Left renal pelvis (tissue), 4 donors: ENCODE data around the gene SIK2. TPM values are rescaled to one million over a fixed set of nuclear protein-coding genes. Genes with fewer than 3 reads are reported as not detected.

Experiments used
- DNase-seq, 4 donors: peaks; one replicate each; pipeline ENCODE4 v3.0.0-alpha.2; 2013; ENCODE audit warnings: low read depth in 4 of 4, low spot score in 3 of 4
- polyA plus RNA-seq, 4 donors: library from polyadenylated mRNA; unstranded; fragments of 120-200 nt; gene quantifications; one replicate each; pipeline ENCODE4 v1.2.1, GENCODE V29; 2013; ENCODE audit not compliant: insufficient read length in 4 of 4

Gene SIK2
- 10 to 100 TPM; 15.6 to 25.0 (median 20.7) TPM for polyA plus RNA-seq

GRCh38 chr11:111601979-111602864, at the start of gene SIK2:
TSS of gene SIK2 (plus strand) at chr11:111602449. CDS start at chr11:111602564, 115 bp downstream.
- peak; percentile 80 to 91 (median 90) for DNase-seq

- no peak for DNase-seq
These were observed 47.7 kb upstream of the SIK2 start for GRCh38 chr11:111554532-111554931.

GRCh38 chr11:111555255-111555654, 47.0 kb upstream of the SIK2 start:
- DNase-seq: no peak

- DNase-seq: no peak
These were observed 44.7 kb upstream of the SIK2 start for GRCh38 chr11:111557425-111558111.

- no peak for DNase-seq
These were observed 42.3 kb upstream of the SIK2 start for GRCh38 chr11:111559800-111560464.

GRCh38 chr11:111560800-111561199, 41.4 kb upstream of the SIK2 start:
- DNase-seq: no peak

- DNase-seq: no peak
These were observed 40.9 kb upstream of the SIK2 start for GRCh38 chr11:111561306-111561705.

- DNase-seq: no peak
These were observed 40.4 kb upstream of the SIK2 start for GRCh38 chr11:111561791-111562325.

- no peak for DNase-seq
These were observed 39.4 kb upstream of the SIK2 start for GRCh38 chr11:111562692-111563389.

- DNase-seq: peak in 2 of 4 donors; percentile 50 to 53
These were observed 37.0 kb upstream of the SIK2 start for GRCh38 chr11:111565114-111565720.

GRCh38 chr11:111566324-111566723, 35.9 kb upstream of the SIK2 start:
- DNase-seq: no peak

GRCh38 chr11:111569476-111569875, 32.8 kb upstream of the SIK2 start:
- DNase-seq: no peak

GRCh38 chr11:111570796-111571195, 31.5 kb upstream of the SIK2 start:
- DNase-seq: no peak

- no peak for DNase-seq
These were observed 30.3 kb upstream of the SIK2 start for GRCh38 chr11:111571829-111572501.

GRCh38 chr11:111572581-111572980, 29.7 kb upstream of the SIK2 start:
- DNase-seq: no peak

GRCh38 chr11:111573821-111574249, 28.4 kb upstream of the SIK2 start:
- DNase-seq: no peak

GRCh38 chr11:111574373-111575225, 27.6 kb upstream of the SIK2 start:
- DNase-seq: no peak

GRCh38 chr11:111575740-111576139, 26.5 kb upstream of the SIK2 start:
- no peak for DNase-seq
